DLD1 (cell line): Measurements from ENCODE around the gene ZNF212.

ENCODE experiments used
- in situ Hi-C: cut with HindIII; loops from 2 replicates; pipeline ENCODE4 v1.10.0; 2017; ENCODE audit warnings: low sequenced_read_pairs

ZNF212 gene

DNA sequence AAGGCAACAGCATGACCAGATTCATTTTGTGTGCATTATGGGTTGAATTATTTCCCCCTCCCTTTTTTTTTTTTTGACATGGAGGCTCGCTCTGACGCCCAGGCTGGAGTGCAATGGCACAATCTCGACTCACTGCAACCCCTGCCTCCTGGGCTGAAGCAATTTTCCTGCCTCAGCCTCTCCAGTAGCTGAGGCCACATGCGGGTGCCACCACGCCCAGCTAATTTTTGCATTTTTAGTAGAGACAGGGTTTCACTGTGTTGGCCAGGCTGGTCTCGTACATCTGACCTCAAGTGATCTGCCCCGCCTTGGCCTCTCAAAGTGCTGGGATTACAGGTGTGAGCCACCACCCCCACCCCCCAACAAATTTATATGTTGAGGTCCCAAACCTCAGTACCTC lies 64.6 kb downstream of the ZNF212 start:
- in situ Hi-C loops = no loop called here
